Keratinocyte (primary cell): ENCODE measurements around the gene SNCG.

Experiments
- EZH2 ChIP-seq: IDR thresholded peaks from one replicate; pipeline ENCODE4 v1.6.1; 2012; ENCODE audit warnings: inconsistent platforms, mild to moderate bottlenecking, low read length, moderate library complexity
- TF ChIP-seq, protein P1 (sequence below), 3 experiments: IDR thresholded peaks in 1 of 3; conservative IDR thresholded peaks in 1 of 3; optimal IDR thresholded peaks in 1 of 3; 2 replicates in 2 of 3; 3 replicates in 1 of 3; pipeline versions ENCODE3 to v1.5.1; 2011; ENCODE audit warnings: low read length in 3 of 3, mild to moderate bottlenecking in 3 of 3, moderate library complexity in 2 of 3, control low read depth in 1 of 3, inconsistent platforms in 1 of 3; ENCODE audit not compliant: insufficient read depth in 2 of 3; ENCODE audit errors: extremely low read depth in 1 of 3

DNA sequence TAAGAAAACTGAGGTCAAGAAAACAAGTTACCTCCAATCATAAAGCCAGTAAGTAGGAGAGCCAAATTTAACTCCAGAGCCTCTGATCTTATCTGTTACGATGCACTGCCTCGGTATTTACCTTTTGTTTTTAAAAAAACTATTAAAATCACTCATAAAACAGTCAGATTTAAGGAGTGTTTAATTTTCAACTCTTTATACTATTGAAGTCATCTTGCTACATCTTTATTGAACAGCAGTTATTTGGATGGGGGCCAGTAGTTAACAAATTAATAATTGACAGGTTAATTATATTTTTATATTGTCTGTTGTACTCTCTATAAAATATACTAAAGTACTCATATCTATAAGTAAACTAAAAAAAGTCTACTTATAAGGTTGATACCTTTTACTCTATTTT is 34.5 kb downstream of the SNCG start:
- TF ChIP-seq, protein P1, sequence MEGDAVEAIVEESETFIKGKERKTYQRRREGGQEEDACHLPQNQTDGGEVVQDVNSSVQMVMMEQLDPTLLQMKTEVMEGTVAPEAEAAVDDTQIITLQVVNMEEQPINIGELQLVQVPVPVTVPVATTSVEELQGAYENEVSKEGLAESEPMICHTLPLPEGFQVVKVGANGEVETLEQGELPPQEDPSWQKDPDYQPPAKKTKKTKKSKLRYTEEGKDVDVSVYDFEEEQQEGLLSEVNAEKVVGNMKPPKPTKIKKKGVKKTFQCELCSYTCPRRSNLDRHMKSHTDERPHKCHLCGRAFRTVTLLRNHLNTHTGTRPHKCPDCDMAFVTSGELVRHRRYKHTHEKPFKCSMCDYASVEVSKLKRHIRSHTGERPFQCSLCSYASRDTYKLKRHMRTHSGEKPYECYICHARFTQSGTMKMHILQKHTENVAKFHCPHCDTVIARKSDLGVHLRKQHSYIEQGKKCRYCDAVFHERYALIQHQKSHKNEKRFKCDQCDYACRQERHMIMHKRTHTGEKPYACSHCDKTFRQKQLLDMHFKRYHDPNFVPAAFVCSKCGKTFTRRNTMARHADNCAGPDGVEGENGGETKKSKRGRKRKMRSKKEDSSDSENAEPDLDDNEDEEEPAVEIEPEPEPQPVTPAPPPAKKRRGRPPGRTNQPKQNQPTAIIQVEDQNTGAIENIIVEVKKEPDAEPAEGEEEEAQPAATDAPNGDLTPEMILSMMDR (optimal IDR thresholded peaks at IDR 0.05 in 1 of 3, IDR thresholded peaks at IDR 0.05 in 1 of 3, conservative IDR thresholded peaks at IDR 0.05 in 1 of 3; ENCODE audit: extremely low read depth in 1 of 3, insufficient read depth in 2 of 3, low read length in 3 of 3), result no peak
- no peak for TF ChIP-seq EZH2
